ENCODE results near the gene MED15. TPM values are rescaled to one million over a fixed set of nuclear protein-coding genes. Genes with fewer than 3 reads are reported as not detected.

Gene MED15
- total RNA-seq, 1 donor from 2014 or later: 105 TPM

DNA sequence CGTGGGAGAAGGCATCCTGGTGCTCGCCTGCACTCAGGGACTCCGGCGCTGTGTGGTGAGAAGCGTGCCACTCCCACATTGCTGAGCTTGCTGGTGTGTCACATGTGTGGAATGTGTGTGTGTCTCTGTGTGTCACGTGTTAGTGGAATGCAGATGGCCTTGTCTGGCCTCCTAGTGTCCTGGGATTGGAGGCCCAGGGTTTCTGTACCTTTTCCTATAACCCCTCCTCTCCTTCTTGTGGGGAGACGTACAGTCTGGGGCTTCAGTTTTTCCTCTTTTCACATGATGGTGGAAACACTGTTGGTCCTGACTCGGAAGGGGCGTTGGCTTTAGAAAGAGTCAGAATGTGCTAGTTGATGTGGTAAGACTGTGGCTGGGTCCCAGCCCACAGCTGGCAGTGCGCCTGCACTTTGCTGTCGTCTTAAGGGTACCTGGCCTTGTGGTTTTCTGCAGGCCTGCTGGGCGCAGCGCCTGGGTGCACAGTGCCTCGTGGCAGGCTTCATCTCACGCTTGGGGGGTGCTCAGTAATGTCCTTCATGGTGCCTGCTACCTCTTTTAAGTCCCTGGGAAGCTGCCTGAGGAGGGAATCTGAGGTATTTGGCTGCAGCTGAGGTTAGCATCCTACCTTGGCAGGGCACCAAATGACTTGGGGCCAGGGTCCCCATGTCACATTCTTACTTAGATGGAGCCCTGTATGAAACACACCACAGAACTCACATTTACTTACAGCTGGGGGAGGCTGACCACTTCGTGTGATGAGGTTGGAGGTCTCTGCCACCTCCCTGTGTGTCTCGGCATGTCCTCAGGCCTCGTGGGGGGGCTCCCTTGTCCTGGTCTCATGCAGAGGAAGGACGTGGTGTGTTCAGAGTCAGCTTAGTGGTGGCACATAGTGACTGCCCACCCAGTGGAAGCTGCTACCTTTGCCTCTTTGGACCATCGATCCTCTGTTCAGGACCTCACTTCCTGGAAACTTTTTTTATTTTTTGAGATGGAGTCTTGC is 61.9 kb downstream of the MED15 start:
- peaks cover 96% of the 10 kb centered on the region for H3K36me3 ChIP-seq
- ATAC-seq: peak; percentile 88 to 89
- no peaks in the 10 kb centered on the region for H3K27me3 ChIP-seq (ENCODE audit: low read depth)
- H3K4me1 ChIP-seq: peaks cover 74% of the 10 kb centered on the region
- intact Hi-C loops (cut with DNase I): no loop called here
- H3K9me3 ChIP-seq: no peaks in the 10 kb centered on the region
- H3K4me3 ChIP-seq: no peak overlapping the region
- DNase-seq: peak; percentile 90
- peak overlapping the region; percentile 81 for H3K27ac ChIP-seq
- TF ChIP-seq, protein P1, sequence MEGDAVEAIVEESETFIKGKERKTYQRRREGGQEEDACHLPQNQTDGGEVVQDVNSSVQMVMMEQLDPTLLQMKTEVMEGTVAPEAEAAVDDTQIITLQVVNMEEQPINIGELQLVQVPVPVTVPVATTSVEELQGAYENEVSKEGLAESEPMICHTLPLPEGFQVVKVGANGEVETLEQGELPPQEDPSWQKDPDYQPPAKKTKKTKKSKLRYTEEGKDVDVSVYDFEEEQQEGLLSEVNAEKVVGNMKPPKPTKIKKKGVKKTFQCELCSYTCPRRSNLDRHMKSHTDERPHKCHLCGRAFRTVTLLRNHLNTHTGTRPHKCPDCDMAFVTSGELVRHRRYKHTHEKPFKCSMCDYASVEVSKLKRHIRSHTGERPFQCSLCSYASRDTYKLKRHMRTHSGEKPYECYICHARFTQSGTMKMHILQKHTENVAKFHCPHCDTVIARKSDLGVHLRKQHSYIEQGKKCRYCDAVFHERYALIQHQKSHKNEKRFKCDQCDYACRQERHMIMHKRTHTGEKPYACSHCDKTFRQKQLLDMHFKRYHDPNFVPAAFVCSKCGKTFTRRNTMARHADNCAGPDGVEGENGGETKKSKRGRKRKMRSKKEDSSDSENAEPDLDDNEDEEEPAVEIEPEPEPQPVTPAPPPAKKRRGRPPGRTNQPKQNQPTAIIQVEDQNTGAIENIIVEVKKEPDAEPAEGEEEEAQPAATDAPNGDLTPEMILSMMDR (IDR thresholded peaks at IDR 0.05): no peak

DNA sequence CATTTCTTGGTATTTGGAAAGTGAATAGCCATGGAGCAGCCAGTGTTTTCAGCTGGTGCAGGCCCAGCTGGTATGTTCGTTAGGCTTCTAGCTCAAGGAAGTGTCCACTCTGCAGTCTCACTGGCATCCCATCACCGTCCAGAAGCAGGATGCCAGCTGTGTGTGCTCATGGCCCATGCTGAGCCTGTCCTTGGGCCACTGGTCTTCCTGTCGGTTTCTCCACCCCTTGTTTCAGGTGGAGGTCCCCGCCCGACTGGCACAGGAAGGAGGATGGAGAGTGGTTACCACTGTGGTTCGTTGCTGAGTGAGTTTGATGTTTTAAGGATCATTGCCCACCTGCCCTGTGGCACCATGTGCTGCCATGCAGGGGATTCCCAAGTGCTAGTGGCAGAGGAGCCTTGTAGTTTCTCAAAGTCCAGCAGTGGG is 63.7 kb downstream of the MED15 start:
- intact Hi-C loops (cut with DNase I): no loop called here
- no peaks in the 10 kb centered on the region for H3K9me3 ChIP-seq
- DNase-seq (no peak), ATAC-seq (no peak)
- peak overlapping the region; percentile 81 for H3K27ac ChIP-seq
- H3K4me3 ChIP-seq: no peak overlapping the region
- peaks cover 72% of the 10 kb centered on the region for H3K4me1 ChIP-seq
- peaks cover 96% of the 10 kb centered on the region for H3K36me3 ChIP-seq
- TF ChIP-seq, protein P1 (IDR thresholded peaks at IDR 0.05): no peak
- no peaks in the 10 kb centered on the region for H3K27me3 ChIP-seq (ENCODE audit: low read depth)

- TF ChIP-seq, protein P1 (IDR thresholded peaks at IDR 0.05): peak; percentile 75
- peaks cover 71% of the 10 kb centered on the region for H3K4me1 ChIP-seq
- ATAC-seq (no peak), DNase-seq (no peak)
- no peak overlapping the region for H3K4me3 ChIP-seq
- intact Hi-C loops (cut with DNase I): no loop called here
- H3K27ac ChIP-seq: peak overlapping the region; percentile 81
- no peaks in the 10 kb centered on the region for H3K9me3 ChIP-seq
- no peaks in the 10 kb centered on the region for H3K27me3 ChIP-seq (ENCODE audit: low read depth)
- peaks cover 96% of the 10 kb centered on the region for H3K36me3 ChIP-seq
These were observed 64.2 kb downstream of the MED15 start for GRCh38 chr22:20571531-20572007.

DNA sequence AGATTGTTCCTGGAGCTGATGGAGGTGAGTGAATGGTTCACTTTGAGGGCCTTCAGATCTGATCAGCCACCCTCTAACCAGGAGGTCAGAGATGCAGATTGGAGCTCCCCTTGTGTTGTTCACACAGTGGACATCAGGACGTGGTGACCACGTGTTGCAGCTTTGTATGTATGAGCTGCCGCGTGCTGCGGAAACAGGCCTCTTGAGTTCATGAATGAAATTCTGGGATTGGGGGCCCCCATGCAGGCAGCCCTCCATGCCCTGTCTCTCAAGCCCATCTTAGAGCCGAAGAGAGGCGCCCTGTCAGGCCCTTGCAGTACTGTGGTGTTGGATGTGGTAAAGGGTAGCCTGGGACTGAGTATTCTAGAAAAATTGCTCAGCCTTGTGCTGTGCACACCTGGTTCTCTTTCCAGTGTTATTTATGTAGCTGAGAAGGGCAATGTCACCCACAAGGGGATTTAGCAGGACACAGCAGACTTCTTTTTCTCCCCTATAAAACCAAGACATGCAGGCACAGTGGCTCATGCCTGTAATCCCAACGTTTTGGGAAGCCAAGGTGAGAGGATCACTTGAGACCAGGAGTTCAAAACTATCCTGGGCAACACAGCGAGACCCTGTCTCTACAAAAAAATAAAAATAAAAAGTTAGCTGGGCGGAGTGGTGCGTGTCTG is 64.9 kb downstream of the MED15 start:
- no peak overlapping the region for H3K4me3 ChIP-seq
- ATAC-seq: no peak
- intact Hi-C loops (cut with DNase I): no loop called here
- peaks cover 96% of the 10 kb centered on the region for H3K36me3 ChIP-seq
- no peak overlapping the region for H3K27ac ChIP-seq
- TF ChIP-seq, protein P1 (IDR thresholded peaks at IDR 0.05): no peak
- no peak for DNase-seq
- H3K27me3 ChIP-seq (ENCODE audit: low read depth): no peaks in the 10 kb centered on the region
- H3K9me3 ChIP-seq: no peaks in the 10 kb centered on the region
- H3K4me1 ChIP-seq: peaks cover 71% of the 10 kb centered on the region

DNA sequence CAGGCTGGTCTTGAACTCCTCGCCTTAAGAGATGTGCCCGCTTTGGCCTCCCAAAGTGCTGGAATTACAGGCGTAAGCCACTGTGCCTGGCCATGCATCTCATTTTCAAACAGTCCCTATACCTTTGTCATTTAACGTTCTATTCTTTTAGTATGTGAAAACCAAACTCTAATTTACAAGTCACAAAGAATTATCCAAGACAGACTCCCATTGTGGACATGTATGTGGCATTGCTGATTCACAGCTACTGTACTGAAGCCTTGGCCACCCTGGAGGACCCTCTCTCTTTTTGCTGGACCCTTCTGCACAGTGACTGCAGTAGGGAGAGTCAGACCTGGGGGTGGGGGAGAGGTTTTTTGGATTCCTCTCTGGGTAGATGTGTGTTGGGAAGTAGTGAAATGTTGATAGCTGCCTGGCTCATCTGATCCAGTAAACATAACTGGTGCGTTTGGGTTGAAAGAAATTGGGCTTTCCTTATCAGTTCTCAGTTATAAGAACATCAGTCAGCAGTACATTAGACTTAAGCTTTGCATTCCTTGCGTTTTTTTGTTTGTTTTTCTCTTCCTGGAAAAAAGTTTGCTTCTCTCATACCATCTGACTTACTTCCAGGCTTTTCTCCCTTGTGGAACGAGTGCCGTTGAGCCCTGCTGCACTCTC is 65.9 kb downstream of the MED15 start:
- no peaks in the 10 kb centered on the region for H3K27me3 ChIP-seq (ENCODE audit: low read depth)
- H3K4me1 ChIP-seq: peaks cover 71% of the 10 kb centered on the region
- DNase-seq (no peak), ATAC-seq (no peak)
- intact Hi-C loops (cut with DNase I): no loop called here
- H3K36me3 ChIP-seq: peaks cover 96% of the 10 kb centered on the region
- H3K9me3 ChIP-seq: no peaks in the 10 kb centered on the region
- no peak overlapping the region for H3K4me3 ChIP-seq
- TF ChIP-seq, protein P1 (IDR thresholded peaks at IDR 0.05): no peak
- H3K27ac ChIP-seq: peak overlapping the region; percentile 36
